ENCODE data around the gene RAB18. TPM values are rescaled to one million over a fixed set of nuclear protein-coding genes. Genes with fewer than 3 reads are reported as not detected.

RAB18 gene
- total RNA-seq, 1 experiment from 2014 or later: 89.4 TPM

- H3K79me2 ChIP-seq (ENCODE audit: insufficient read depth, low read length): peaks cover 2% of the 10 kb centered on the region; the same call in 1 of the 2 replicates
Measured at GRCh38 chr10:27500096-27500495, 4.0 kb upstream of the RAB18 start.

More at GRCh38 chr10:27500096-27500495, 4.0 kb upstream of the RAB18 start:
- H3K4ac ChIP-seq (ENCODE audit: low read depth, low read length): no peak overlapping the region
- no peak overlapping the region for H3T11ph ChIP-seq (ENCODE audit: low read length)
- no peak overlapping the region for H2AK5ac ChIP-seq (ENCODE audit: insufficient read length, low read length)
- H4K5ac ChIP-seq (ENCODE audit: insufficient read length, low read depth, low read length): no peak overlapping the region
- Mint-ChIP-seq H3K4me1 (peaks cover 9 to 12% of the 10 kb centered on the region in 2 experiments), H3K27ac (no peak overlapping the region), H3K9me3 (no peaks in the 10 kb centered on the region; a peak in 1 of 5 replicates), H3K36me3 (ENCODE audit: insufficient read depth in 1 of 3, low read depth in 3 of 3) (peaks cover 0 to 2% (median 0%) of the 10 kb centered on the region in 3 experiments; a peak in 1 of 7 replicates), H3K4me3 (no peak overlapping the region), H3K27me3 (ENCODE audit: low read depth) (peaks cover 3% of the 10 kb centered on the region)
- TF ChIP-seq, protein P1, sequence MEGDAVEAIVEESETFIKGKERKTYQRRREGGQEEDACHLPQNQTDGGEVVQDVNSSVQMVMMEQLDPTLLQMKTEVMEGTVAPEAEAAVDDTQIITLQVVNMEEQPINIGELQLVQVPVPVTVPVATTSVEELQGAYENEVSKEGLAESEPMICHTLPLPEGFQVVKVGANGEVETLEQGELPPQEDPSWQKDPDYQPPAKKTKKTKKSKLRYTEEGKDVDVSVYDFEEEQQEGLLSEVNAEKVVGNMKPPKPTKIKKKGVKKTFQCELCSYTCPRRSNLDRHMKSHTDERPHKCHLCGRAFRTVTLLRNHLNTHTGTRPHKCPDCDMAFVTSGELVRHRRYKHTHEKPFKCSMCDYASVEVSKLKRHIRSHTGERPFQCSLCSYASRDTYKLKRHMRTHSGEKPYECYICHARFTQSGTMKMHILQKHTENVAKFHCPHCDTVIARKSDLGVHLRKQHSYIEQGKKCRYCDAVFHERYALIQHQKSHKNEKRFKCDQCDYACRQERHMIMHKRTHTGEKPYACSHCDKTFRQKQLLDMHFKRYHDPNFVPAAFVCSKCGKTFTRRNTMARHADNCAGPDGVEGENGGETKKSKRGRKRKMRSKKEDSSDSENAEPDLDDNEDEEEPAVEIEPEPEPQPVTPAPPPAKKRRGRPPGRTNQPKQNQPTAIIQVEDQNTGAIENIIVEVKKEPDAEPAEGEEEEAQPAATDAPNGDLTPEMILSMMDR (conservative IDR thresholded peaks at IDR 0.05): no peak
- no peaks in the 10 kb centered on the region for H3K27me3 ChIP-seq (ENCODE audit: insufficient read depth, low read length)
- H2BK120ac ChIP-seq (ENCODE audit: low read depth, low read length, poor library complexity, severe bottlenecking): no peak overlapping the region
- no peak overlapping the region for H3K4me2 ChIP-seq (ENCODE audit: insufficient read depth, insufficient read length, low read length)
- H3K56ac ChIP-seq (ENCODE audit: insufficient read length, low read depth, low read length): no peak overlapping the region
- H3K9me3 ChIP-seq (ENCODE audit: control insufficient read depth, low read depth, low read length): no peaks in the 10 kb centered on the region
- no peak overlapping the region for H4K91ac ChIP-seq (ENCODE audit: insufficient read length, low read depth, low read length)
- H2BK5ac ChIP-seq (ENCODE audit: insufficient read length, low read length): no peak overlapping the region
- H4K20me1 ChIP-seq (ENCODE audit: control insufficient read depth, insufficient read depth, insufficient read length): no peaks in the 10 kb centered on the region
- H3K23me2 ChIP-seq (ENCODE audit: insufficient read length, low read depth, low read length, poor library complexity, severe bottlenecking): no peaks in the 10 kb centered on the region
- no peak overlapping the region for H4K8ac ChIP-seq (replicated peaks; ENCODE audit: insufficient read length, low read depth, low read length)
- no peak overlapping the region for H3K14ac ChIP-seq (ENCODE audit: insufficient read depth, low read length)
- H3K23ac ChIP-seq (ENCODE audit: insufficient read length, low read depth, low read length): no peak overlapping the region
- no peak overlapping the region for H3K9ac ChIP-seq (ENCODE audit: extremely low read depth, insufficient read length, low read length)
- H3K18ac ChIP-seq (ENCODE audit: insufficient read length, low read depth, low read length): no peak overlapping the region
- no peak overlapping the region for H3K27ac ChIP-seq (ENCODE audit: insufficient read length, low read depth, low read length)
- no peak overlapping the region for H2AFZ ChIP-seq (ENCODE audit: low read length)
- H2BK15ac ChIP-seq (ENCODE audit: low read depth, low read length): no peak overlapping the region
- H2BK12ac ChIP-seq (ENCODE audit: insufficient read length, low read depth, low read length): peak overlapping the region; percentile 50
- H3K79me1 ChIP-seq (ENCODE audit: insufficient read depth, low read depth, low read length, poor library complexity, severe bottlenecking): no peaks in the 10 kb centered on the region
- DNase-seq: no peak
- no peaks in the 10 kb centered on the region for H3K4me1 ChIP-seq (ENCODE audit: insufficient read depth, low read length)
- no peak overlapping the region for H2BK20ac ChIP-seq (ENCODE audit: low read depth, low read length, poor library complexity, severe bottlenecking)
